GM21515 (cell line): ENCODE data around the gene HLA-DQA2.
"Not testable (repeated sequence)": the region's sequence is repeated elsewhere in the genome, so short reads cannot be mapped to it uniquely, and the experiment has no call there.

ENCODE experiments used
- ATAC-seq: cut with Tn5 transposase; IDR thresholded peaks from one replicate; pipeline ENCODE4 v1.9.1; 2021; ENCODE audit not compliant: unreplicated experiment

HLA-DQA2 gene

GRCh38 chr6:32775071-32775470 is 33.9 kb downstream of the HLA-DQA2 start:
- ATAC-seq = no peak

GRCh38 chr6:32779036-32779435 is 37.8 kb downstream of the HLA-DQA2 start:
- no peak for ATAC-seq

- ATAC-seq = not testable (repeated sequence)
Measured at GRCh38 chr6:32782923-32783322, 41.7 kb downstream of the HLA-DQA2 start.

DNA sequence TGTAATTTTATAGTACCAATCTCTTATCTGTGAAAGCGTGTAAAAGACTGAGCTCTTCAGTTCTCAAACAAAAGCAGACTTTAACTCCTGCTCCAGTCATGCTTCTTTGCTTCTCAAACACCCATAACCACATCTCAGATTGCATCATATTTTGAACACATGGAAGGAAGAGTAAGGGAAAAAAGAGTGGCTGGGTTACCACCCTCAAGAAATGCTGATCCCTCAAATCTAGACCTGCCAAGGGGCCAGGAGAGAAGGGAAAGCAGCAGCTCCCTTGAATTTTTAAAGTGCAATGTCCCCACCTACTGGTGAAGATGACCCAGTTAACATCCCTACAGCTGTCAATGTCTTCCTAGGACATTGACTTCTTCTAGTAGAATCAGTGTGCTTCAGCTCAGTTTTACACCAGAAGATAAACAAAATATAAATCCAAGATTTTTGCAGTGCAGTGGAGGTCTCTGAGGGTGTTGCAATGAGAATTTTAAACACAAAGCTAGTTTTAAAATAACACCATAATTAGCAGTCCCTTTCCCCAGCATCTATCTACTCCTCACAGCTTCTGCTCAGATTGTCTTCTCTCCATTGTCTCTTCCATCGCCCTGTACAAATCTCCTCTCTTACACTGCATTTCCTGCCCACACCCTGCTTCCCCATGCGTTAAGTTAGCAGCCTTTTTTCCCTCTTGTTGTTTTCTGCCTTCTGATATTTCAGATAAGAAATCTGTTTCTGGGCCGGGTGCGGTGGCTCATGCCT is 44.8 kb downstream of the HLA-DQA2 start:
- ATAC-seq = no peak

GRCh38 chr6:32790306-32790705 is 49.1 kb downstream of the HLA-DQA2 start:
- ATAC-seq = no peak

DNA sequence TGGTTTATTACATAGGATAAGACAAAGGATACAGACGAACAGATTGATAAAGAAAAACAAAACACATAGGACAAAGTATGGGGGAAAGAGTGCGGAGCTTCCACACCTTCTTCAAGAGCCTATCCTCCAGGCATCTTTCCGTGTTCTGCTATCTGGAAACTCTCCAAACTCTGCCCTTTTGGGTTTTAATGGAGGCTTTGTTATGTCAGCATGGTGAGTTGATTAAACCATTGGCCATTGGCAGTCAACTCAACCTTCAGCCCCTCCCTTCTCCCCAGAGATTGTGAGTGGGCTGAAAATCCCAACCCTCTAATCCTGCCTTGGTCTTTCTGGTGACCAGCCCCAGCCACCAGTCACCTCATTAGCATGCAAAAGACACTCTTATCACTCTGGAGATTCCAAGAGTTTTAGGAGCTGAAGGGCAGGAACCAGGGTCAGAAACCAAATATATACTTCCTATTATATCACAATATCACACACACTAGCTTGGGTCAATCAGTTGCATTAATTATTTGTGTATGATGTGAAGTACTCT is 51.8 kb downstream of the HLA-DQA2 start:
- no peak for ATAC-seq

- no peak for ATAC-seq
Measured at GRCh38 chr6:32794510-32794909, 53.3 kb downstream of the HLA-DQA2 start.
